ENCODE results near the gene LAMB4. TPM values are rescaled to one million over a fixed set of nuclear protein-coding genes. Genes with fewer than 3 reads are reported as not detected.

Gene LAMB4
- total RNA-seq, 4 donors from 2014 or later: 2.0 to 17.3 (median 4.3) TPM; not detected in 1

- no peaks in the 10 kb centered on the region for H3K36me3 ChIP-seq
- no peak for TF ChIP-seq CTCF (IDR thresholded peaks at IDR 0.05)
- TF ChIP-seq POLR2A (IDR thresholded peaks at IDR 0.05): no peak
- H3K27ac ChIP-seq: peak overlapping the region in 2 of 4 donors; percentile 3 to 22
- no peak overlapping the region for H3K4me3 ChIP-seq
- peaks cover 0 to 25% (median 0%) of the 10 kb centered on the region in 4 donors for H3K4me1 ChIP-seq
- no peaks in the 10 kb centered on the region for H3K9me3 ChIP-seq
- H3K27me3 ChIP-seq: no peaks in the 10 kb centered on the region
- DNase-seq: no peak
These were observed 122.4 kb downstream of the LAMB4 start for GRCh38 chr7:108007762-108008161.

GRCh38 chr7:108007261-108007660, 122.9 kb downstream of the LAMB4 start:
- DNase-seq: no peak
- Histone ChIP-seq H3K27me3 (no peaks in the 10 kb centered on the region), H3K4me3 (no peak overlapping the region), H3K4me1 (peaks cover 0 to 23% (median 1%) of the 10 kb centered on the region in 4 donors), H3K27ac (no peak overlapping the region), H3K9me3 (no peaks in the 10 kb centered on the region), H3K36me3 (no peaks in the 10 kb centered on the region)
- no peak for TF ChIP-seq POLR2A (IDR thresholded peaks at IDR 0.05)
- no peak for TF ChIP-seq CTCF (IDR thresholded peaks at IDR 0.05)

GRCh38 chr7:108004220-108005142, 125.7 kb downstream of the LAMB4 start:
- H3K4me3 ChIP-seq: no peak overlapping the region
- H3K9me3 ChIP-seq: no peaks in the 10 kb centered on the region
- TF ChIP-seq POLR2A (IDR thresholded peaks at IDR 0.05): no peak
- TF ChIP-seq CTCF (IDR thresholded peaks at IDR 0.05): no peak
- no peaks in the 10 kb centered on the region for H3K27me3 ChIP-seq
- peak in 1 of 3 donors; percentile 52 for DNase-seq
- H3K36me3 ChIP-seq: no peaks in the 10 kb centered on the region
- H3K27ac ChIP-seq: peak overlapping the region in 3 of 4 donors; percentile 48 to 90 (median 84)
- peaks cover 0 to 35% (median 3%) of the 10 kb centered on the region in 4 donors for H3K4me1 ChIP-seq

GRCh38 chr7:108003599-108003935, 126.6 kb downstream of the LAMB4 start:
- Histone ChIP-seq H3K36me3 (no peaks in the 10 kb centered on the region), H3K27me3 (no peaks in the 10 kb centered on the region), H3K27ac (peak overlapping the region; percentile 58 to 90 (median 75)), H3K4me1 (peaks cover 0 to 39% (median 3%) of the 10 kb centered on the region in 4 donors), H3K9me3 (no peaks in the 10 kb centered on the region), H3K4me3 (peak overlapping the region; percentile 43 to 89 (median 55))
- TF ChIP-seq CTCF (IDR thresholded peaks at IDR 0.05) (no peak), POLR2A (IDR thresholded peaks at IDR 0.05) (no peak)
- DNase-seq: no peak

GRCh38 chr7:108002726-108003598, 127.2 kb downstream of the LAMB4 start, which contains the start of gene LAMB1:
Gene LAMB1 (minus strand): TSS chr7:108003161. CDS start chr7:108002885, 276 bp downstream.
- H3K4me1 ChIP-seq: peaks cover 0 to 39% (median 3%) of the 10 kb centered on the region in 4 donors
- peak within 1 kb of the TSS; percentile 58 to 90 (median 75) for H3K27ac ChIP-seq
- H3K36me3 ChIP-seq: no peaks in the 10 kb centered on the region
- DNase-seq: peak in 2 of 3 donors; percentile 75 to 81
- no peaks in the 10 kb centered on the region for H3K27me3 ChIP-seq
- TF ChIP-seq CTCF (IDR thresholded peaks at IDR 0.05) (no peak), POLR2A (IDR thresholded peaks at IDR 0.05) (peak in 1 of 2 donors; percentile 49)
- no peaks in the 10 kb centered on the region for H3K9me3 ChIP-seq
- peak within 1 kb of the TSS; percentile 43 to 89 (median 55) for H3K4me3 ChIP-seq

Measured in Peyer's patch (tissue), 4 donors.